MCF 10A (cell line): ENCODE measurements around the gene STK32B. TPM values are rescaled to one million over a fixed set of nuclear protein-coding genes. Genes with fewer than 3 reads are reported as not detected.

ENCODE experiments used
- BruUV-seq: library from RNA; stranded (reverse); fragments of 400-500 nt; replicated peaks from 2 replicates; lab custom pipeline; 2021; lab: Mats Ljungman, UMichigan
- CTCF ChIA-PET: fragments of 300-600 bp; sonication (Branson Sonifier 250); formaldehyde crosslinking; extraction: SDS; loops from one replicate; lab custom pipeline; 2021; ENCODE audit warnings: antibody characterized with exemption, inconsistent platforms; lab: Yijun Ruan, JAX
- POLR2A ChIA-PET: fragments of 300-600, 350-650 bp; sonication (Branson Sonifier 250); formaldehyde crosslinking; extraction: SDS; loops from one replicate; lab custom pipeline; 2020; ENCODE audit warnings: antibody characterized with exemption, inconsistent platforms; lab: Yijun Ruan, JAX
- DNase-seq: peaks from one replicate; pipeline ENCODE4 v3.0.0-alpha.2; 2018; ENCODE audit not compliant: unreplicated experiment
- H3K27ac Mint-ChIP-seq: one replicate; pipeline ENCODE4 v1.8.0; 2022; ENCODE audit warnings: mild to moderate bottlenecking, low read depth, mixed read lengths; ENCODE audit not compliant: unreplicated experiment
- H3K27me3 Mint-ChIP-seq: one replicate; pipeline ENCODE4 v1.8.0; 2022; ENCODE audit warnings: mixed read lengths; ENCODE audit not compliant: insufficient read depth, unreplicated experiment
- H3K36me3 Mint-ChIP-seq: one replicate; pipeline ENCODE4 v1.8.0; 2022; ENCODE audit warnings: mild to moderate bottlenecking, moderate library complexity, mixed read lengths; ENCODE audit not compliant: insufficient read depth, unreplicated experiment
- H3K4me1 Mint-ChIP-seq: one replicate; pipeline ENCODE4 v1.8.0; 2022; ENCODE audit warnings: mixed read lengths; ENCODE audit not compliant: insufficient read depth, unreplicated experiment
- H3K4me3 Mint-ChIP-seq: one replicate; pipeline ENCODE4 v1.8.0; 2022; ENCODE audit warnings: mild to moderate bottlenecking, moderate library complexity, mixed read lengths; ENCODE audit not compliant: unreplicated experiment
- H3K9me3 Mint-ChIP-seq: one replicate; pipeline ENCODE4 v1.8.0; 2022; ENCODE audit warnings: mixed read lengths; ENCODE audit not compliant: unreplicated experiment
- intact Hi-C: fragments of 100-400 bp; cut with micrococcal nuclease; formaldehyde crosslinking; loops from 2 replicates; pipeline ENCODE4 v1.14.1; 2022
- total RNA-seq: library from RNA; stranded (reverse); gene quantifications from 2 replicates; pipeline ENCODE4 v1.2.3, GENCODE V29; 2022
- TF ChIP-seq, protein P1 (sequence below): fragments of 200-600 bp; IDR thresholded peaks from one replicate; pipeline ENCODE4 v1.8.0; 2022; ENCODE audit warnings: antibody characterized with exemption, mild to moderate bottlenecking; ENCODE audit not compliant: unreplicated experiment

Gene STK32B
- total RNA-seq, 1 experiment from 2014 or later: not detected

GRCh38 chr4:5137226-5137625, 85.9 kb downstream of the STK32B start:
- Mint-ChIP-seq H3K9me3 (no peaks in the 10 kb centered on the region), H3K27ac (no peak overlapping the region), H3K27me3 (peaks cover 43% of the 10 kb centered on the region), H3K36me3 (no peaks in the 10 kb centered on the region), H3K4me3 (no peak overlapping the region), H3K4me1 (no peaks in the 10 kb centered on the region)
- TF ChIP-seq, protein P1, sequence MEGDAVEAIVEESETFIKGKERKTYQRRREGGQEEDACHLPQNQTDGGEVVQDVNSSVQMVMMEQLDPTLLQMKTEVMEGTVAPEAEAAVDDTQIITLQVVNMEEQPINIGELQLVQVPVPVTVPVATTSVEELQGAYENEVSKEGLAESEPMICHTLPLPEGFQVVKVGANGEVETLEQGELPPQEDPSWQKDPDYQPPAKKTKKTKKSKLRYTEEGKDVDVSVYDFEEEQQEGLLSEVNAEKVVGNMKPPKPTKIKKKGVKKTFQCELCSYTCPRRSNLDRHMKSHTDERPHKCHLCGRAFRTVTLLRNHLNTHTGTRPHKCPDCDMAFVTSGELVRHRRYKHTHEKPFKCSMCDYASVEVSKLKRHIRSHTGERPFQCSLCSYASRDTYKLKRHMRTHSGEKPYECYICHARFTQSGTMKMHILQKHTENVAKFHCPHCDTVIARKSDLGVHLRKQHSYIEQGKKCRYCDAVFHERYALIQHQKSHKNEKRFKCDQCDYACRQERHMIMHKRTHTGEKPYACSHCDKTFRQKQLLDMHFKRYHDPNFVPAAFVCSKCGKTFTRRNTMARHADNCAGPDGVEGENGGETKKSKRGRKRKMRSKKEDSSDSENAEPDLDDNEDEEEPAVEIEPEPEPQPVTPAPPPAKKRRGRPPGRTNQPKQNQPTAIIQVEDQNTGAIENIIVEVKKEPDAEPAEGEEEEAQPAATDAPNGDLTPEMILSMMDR: no peak
- ChIA-PET CTCF (interaction anchor here (0.6 kb wide), 2 partner anchors 250 to 651 kb away, joined by 3 read pairs; no protein-coding TSS in a partner anchor), POLR2A (no interaction called here)
- no peak for DNase-seq
- BruUV-seq: no TSS peak
- intact Hi-C loops: no loop called here

GRCh38 chr4:5137927-5138326, 86.6 kb downstream of the STK32B start:
- no peak overlapping the region for H3K27ac Mint-ChIP-seq
- peaks cover 43% of the 10 kb centered on the region for H3K27me3 Mint-ChIP-seq
- no peak overlapping the region for H3K4me3 Mint-ChIP-seq
- POLR2A ChIA-PET: no interaction called here
- no peaks in the 10 kb centered on the region for H3K4me1 Mint-ChIP-seq
- no peak for DNase-seq
- BruUV-seq: no TSS peak
- CTCF ChIA-PET: no interaction called here
- H3K36me3 Mint-ChIP-seq: no peaks in the 10 kb centered on the region
- intact Hi-C loops: no loop called here
- H3K9me3 Mint-ChIP-seq: no peaks in the 10 kb centered on the region
- TF ChIP-seq, protein P1: no peak

- Mint-ChIP-seq H3K4me1 (no peaks in the 10 kb centered on the region), H3K9me3 (no peaks in the 10 kb centered on the region), H3K27ac (no peak overlapping the region), H3K4me3 (no peak overlapping the region), H3K36me3 (no peaks in the 10 kb centered on the region), H3K27me3 (peaks cover 43% of the 10 kb centered on the region)
- ChIA-PET CTCF (interaction anchor here (0.6 kb wide), 1 partner anchor 567 kb away, joined by 3 read pairs; no protein-coding TSS in a partner anchor), POLR2A (no interaction called here)
- TF ChIP-seq, protein P1: no peak
- no TSS peak for BruUV-seq
- DNase-seq: no peak
- intact Hi-C loops: no loop called here
Observed at GRCh38 chr4:5138389-5138788, 87.1 kb downstream of the STK32B start.

GRCh38 chr4:5139141-5139540, 87.9 kb downstream of the STK32B start:
- no peak overlapping the region for H3K4me3 Mint-ChIP-seq
- POLR2A ChIA-PET: no interaction called here
- no TSS peak for BruUV-seq
- no peak overlapping the region for H3K27ac Mint-ChIP-seq
- H3K4me1 Mint-ChIP-seq: no peaks in the 10 kb centered on the region
- CTCF ChIA-PET: interaction anchor here (0.6 kb wide), 1 partner anchor 568 kb away, joined by 3 read pairs; no protein-coding TSS in a partner anchor
- no peaks in the 10 kb centered on the region for H3K36me3 Mint-ChIP-seq
- DNase-seq: no peak
- TF ChIP-seq, protein P1: no peak
- H3K9me3 Mint-ChIP-seq: no peaks in the 10 kb centered on the region
- H3K27me3 Mint-ChIP-seq: peaks cover 43% of the 10 kb centered on the region
- intact Hi-C loops: no loop called here
